ENCODE results near the gene GIGYF2.

Gene GIGYF2

DNA sequence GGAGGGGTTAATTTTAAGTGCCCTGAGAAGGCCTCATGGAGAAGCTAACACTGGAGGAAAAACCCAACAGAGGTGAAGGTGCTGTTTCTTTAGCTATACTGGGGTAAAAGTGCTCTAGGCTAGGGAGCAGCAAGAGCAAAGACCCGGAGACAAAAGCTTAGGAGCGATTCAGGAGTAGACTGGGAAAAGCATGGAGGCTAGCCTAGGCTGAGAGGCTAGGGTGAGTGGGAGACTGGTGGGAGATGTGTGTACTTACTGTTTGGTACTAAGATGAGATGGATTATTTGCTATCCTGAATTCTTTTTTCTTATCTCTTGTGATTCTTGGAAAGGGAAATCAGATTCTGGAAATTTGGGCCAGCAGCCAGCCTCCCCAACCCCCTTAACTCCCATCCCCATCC is 2.0 kb downstream of the GIGYF2 start:
- ATAC-seq: no peak
- TF ChIP-seq ESRRG (CRISPR knock-in tag; IDR thresholded peaks at IDR 0.05) (no peak), ZFP3 (CRISPR knock-in tag; IDR thresholded peaks at IDR 0.05) (no peak), GLIS3 (CRISPR knock-in tag; IDR thresholded peaks at IDR 0.05) (no peak), ZNF565 (CRISPR knock-in tag; conservative IDR thresholded peaks at IDR 0.05; ENCODE audit: low read depth) (no peak), ARNTL (CRISPR knock-in tag; IDR thresholded peaks at IDR 0.05; ENCODE audit: borderline replicate concordance, low read depth) (no peak), TOX (CRISPR knock-in tag; IDR thresholded peaks at IDR 0.05; ENCODE audit: borderline replicate concordance) (no peak)

GRCh38 chr2:232700154-232700553 is 3.0 kb downstream of the GIGYF2 start:
- ATAC-seq: no peak
- TF ChIP-seq GLIS3 (CRISPR knock-in tag; IDR thresholded peaks at IDR 0.05) (no peak), ZNF565 (CRISPR knock-in tag; conservative IDR thresholded peaks at IDR 0.05; ENCODE audit: low read depth) (no peak), ZFP3 (CRISPR knock-in tag; IDR thresholded peaks at IDR 0.05) (no peak), TOX (CRISPR knock-in tag; IDR thresholded peaks at IDR 0.05; ENCODE audit: borderline replicate concordance) (no peak), PPARA (CRISPR knock-in tag; IDR thresholded peaks at IDR 0.05; ENCODE audit: borderline replicate concordance) (no peak), ESRRG (CRISPR knock-in tag; IDR thresholded peaks at IDR 0.05) (no peak), ARNTL (CRISPR knock-in tag; IDR thresholded peaks at IDR 0.05; ENCODE audit: borderline replicate concordance, low read depth) (no peak), ZC3H10 (CRISPR knock-in tag; IDR thresholded peaks at IDR 0.05) (no peak), RARB (CRISPR knock-in tag; IDR thresholded peaks at IDR 0.05) (no peak), ZNF8 (CRISPR knock-in tag; IDR thresholded peaks at IDR 0.05) (no peak), TCF4 (CRISPR knock-in tag; IDR thresholded peaks at IDR 0.05; ENCODE audit: borderline replicate concordance) (no peak), PATZ1 (CRISPR knock-in tag; IDR thresholded peaks at IDR 0.05; ENCODE audit: borderline replicate concordance) (no peak), OSR1 (CRISPR knock-in tag; IDR thresholded peaks at IDR 0.05) (no peak), ZNF70 (CRISPR knock-in tag; IDR thresholded peaks at IDR 0.05) (no peak), ZFP30 (CRISPR knock-in tag; IDR thresholded peaks at IDR 0.05) (no peak), BACH2 (CRISPR knock-in tag; IDR thresholded peaks at IDR 0.05; ENCODE audit: borderline replicate concordance) (no peak)
- TF ChIP-seq, protein P1, sequence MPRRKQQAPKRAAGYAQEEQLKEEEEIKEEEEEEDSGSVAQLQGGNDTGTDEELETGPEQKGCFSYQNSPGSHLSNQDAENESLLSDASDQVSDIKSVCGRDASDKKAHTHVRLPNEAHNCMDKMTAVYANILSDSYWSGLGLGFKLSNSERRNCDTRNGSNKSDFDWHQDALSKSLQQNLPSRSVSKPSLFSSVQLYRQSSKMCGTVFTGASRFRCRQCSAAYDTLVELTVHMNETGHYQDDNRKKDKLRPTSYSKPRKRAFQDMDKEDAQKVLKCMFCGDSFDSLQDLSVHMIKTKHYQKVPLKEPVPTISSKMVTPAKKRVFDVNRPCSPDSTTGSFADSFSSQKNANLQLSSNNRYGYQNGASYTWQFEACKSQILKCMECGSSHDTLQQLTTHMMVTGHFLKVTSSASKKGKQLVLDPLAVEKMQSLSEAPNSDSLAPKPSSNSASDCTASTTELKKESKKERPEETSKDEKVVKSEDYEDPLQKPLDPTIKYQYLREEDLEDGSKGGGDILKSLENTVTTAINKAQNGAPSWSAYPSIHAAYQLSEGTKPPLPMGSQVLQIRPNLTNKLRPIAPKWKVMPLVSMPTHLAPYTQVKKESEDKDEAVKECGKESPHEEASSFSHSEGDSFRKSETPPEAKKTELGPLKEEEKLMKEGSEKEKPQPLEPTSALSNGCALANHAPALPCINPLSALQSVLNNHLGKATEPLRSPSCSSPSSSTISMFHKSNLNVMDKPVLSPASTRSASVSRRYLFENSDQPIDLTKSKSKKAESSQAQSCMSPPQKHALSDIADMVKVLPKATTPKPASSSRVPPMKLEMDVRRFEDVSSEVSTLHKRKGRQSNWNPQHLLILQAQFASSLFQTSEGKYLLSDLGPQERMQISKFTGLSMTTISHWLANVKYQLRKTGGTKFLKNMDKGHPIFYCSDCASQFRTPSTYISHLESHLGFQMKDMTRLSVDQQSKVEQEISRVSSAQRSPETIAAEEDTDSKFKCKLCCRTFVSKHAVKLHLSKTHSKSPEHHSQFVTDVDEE (CRISPR knock-in tag; IDR thresholded peaks at IDR 0.05): no peak
- TF ChIP-seq, protein P2, sequence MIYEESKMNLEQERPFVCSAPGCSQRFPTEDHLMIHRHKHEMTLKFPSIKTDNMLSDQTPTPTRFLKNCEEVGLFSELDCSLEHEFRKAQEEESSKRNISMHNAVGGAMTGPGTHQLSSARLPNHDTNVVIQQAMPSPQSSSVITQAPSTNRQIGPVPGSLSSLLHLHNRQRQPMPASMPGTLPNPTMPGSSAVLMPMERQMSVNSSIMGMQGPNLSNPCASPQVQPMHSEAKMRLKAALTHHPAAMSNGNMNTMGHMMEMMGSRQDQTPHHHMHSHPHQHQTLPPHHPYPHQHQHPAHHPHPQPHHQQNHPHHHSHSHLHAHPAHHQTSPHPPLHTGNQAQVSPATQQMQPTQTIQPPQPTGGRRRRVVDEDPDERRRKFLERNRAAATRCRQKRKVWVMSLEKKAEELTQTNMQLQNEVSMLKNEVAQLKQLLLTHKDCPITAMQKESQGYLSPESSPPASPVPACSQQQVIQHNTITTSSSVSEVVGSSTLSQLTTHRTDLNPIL (CRISPR knock-in tag; IDR thresholded peaks at IDR 0.05; ENCODE audit: low read depth): no peak

GRCh38 chr2:232707076-232707475 is 9.9 kb downstream of the GIGYF2 start:
- TF ChIP-seq TOX (CRISPR knock-in tag; IDR thresholded peaks at IDR 0.05; ENCODE audit: borderline replicate concordance): no peak
- TF ChIP-seq ZNF8 (CRISPR knock-in tag; IDR thresholded peaks at IDR 0.05): no peak
- no peak for TF ChIP-seq PATZ1 (CRISPR knock-in tag; IDR thresholded peaks at IDR 0.05; ENCODE audit: borderline replicate concordance)
- ATAC-seq: no peak

DNA sequence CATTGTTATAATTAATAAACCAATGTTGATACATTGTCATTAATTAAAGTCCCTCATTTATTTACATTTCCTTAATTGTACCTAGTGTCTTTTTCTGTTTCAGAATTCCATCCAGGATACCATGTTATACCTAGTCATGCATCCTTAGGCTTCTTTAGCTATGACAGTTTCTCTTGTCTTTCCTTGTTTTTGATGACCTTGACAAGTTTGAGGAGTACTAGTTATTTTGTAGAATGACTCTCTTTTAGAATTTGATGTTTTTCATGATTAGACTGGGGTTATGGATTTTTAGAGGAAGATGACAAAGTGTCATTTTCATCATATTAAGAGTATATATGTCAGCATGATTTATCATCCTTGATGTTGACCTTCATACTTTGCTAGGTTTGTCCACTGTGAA is 16.4 kb downstream of the GIGYF2 start:
- no peak for ATAC-seq
- TF ChIP-seq TOX (CRISPR knock-in tag; IDR thresholded peaks at IDR 0.05; ENCODE audit: borderline replicate concordance) (no peak), ZFP3 (CRISPR knock-in tag; IDR thresholded peaks at IDR 0.05) (no peak), CSDC2 (CRISPR knock-in tag; IDR thresholded peaks at IDR 0.05) (no peak), TCF4 (CRISPR knock-in tag; IDR thresholded peaks at IDR 0.05; ENCODE audit: borderline replicate concordance) (no peak), SNAI2 (CRISPR knock-in tag; IDR thresholded peaks at IDR 0.05) (no peak), BACH2 (CRISPR knock-in tag; IDR thresholded peaks at IDR 0.05; ENCODE audit: borderline replicate concordance) (no peak), RARB (CRISPR knock-in tag; IDR thresholded peaks at IDR 0.05) (no peak), PATZ1 (CRISPR knock-in tag; IDR thresholded peaks at IDR 0.05; ENCODE audit: borderline replicate concordance) (no peak)
- TF ChIP-seq, protein P3, sequence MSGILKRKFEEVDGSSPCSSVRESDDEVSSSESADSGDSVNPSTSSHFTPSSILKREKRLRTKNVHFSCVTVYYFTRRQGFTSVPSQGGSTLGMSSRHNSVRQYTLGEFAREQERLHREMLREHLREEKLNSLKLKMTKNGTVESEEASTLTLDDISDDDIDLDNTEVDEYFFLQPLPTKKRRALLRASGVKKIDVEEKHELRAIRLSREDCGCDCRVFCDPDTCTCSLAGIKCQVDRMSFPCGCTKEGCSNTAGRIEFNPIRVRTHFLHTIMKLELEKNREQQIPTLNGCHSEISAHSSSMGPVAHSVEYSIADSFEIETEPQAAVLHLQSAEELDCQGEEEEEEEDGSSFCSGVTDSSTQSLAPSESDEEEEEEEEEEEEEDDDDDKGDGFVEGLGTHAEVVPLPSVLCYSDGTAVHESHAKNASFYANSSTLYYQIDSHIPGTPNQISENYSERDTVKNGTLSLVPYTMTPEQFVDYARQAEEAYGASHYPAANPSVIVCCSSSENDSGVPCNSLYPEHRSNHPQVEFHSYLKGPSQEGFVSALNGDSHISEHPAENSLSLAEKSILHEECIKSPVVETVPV (CRISPR knock-in tag; IDR thresholded peaks at IDR 0.05): no peak
- TF ChIP-seq, protein P2 (CRISPR knock-in tag; IDR thresholded peaks at IDR 0.05; ENCODE audit: low read depth): no peak

Data from SK-N-SH treated with all-trans-retinoic acid at 6 μM for 48 hours (cell line).